ENCODE results near the gene EMP2. TPM values are rescaled to one million over a fixed set of nuclear protein-coding genes. Genes with fewer than 3 reads are reported as not detected.

The EMP2 gene
- 1,000 to 10,000 TPM in 1 of 6 donors, 100 to 1,000 TPM in 5; 261 to 1,020 (median 640) TPM for total RNA-seq

- 2 to 6% methylated on average over 13 to 62 of the region's 91 CpGs for WGBS, 2 donors
- DNase-seq = peak; percentile 86 to 96
- TF ChIP-seq CTCF (IDR thresholded peaks at IDR 0.05) (peak; percentile 42 to 91 (median 84)), POLR2A (IDR thresholded peaks at IDR 0.05) (peak in 3 of 4 donors; percentile 94 to 97 (median 96)), POLR2AphosphoS5 (IDR thresholded peaks at IDR 0.05) (peak; percentile 85 to 96), EP300 (IDR thresholded peaks at IDR 0.05) (peak in 2 of 4 donors; percentile 35 to 58)
Observed at GRCh38 chr16:10579965-10580882, at the start of gene EMP2. EMP2 (minus strand) TSS chr16:10580598; CDS start chr16:10547617, 32,981 bp downstream.

GRCh38 chr16:10629592-10629963, 49.2 kb upstream of the EMP2 start:
- H3K9me3 ChIP-seq = peaks cover 0 to under 1% (median 0%) of the 10 kb centered on the region in 4 donors
- no peaks in the 10 kb centered on the region for H3K27me3 ChIP-seq
- TF ChIP-seq POLR2AphosphoS5 (IDR thresholded peaks at IDR 0.05) (no peak), POLR2A (IDR thresholded peaks at IDR 0.05) (no peak), EP300 (IDR thresholded peaks at IDR 0.05) (no peak), CTCF (IDR thresholded peaks at IDR 0.05) (no peak)
- ATAC-seq (ENCODE audit: low FRiP score in 2 of 2) (no peak), DNase-seq (no peak)
- 75 to 76% methylated on average over 4 to 6 of the region's 6 CpGs for WGBS, 2 donors
- peaks cover 5 to 7% (median 6%) of the 10 kb centered on the region in 4 donors for H3K4me1 ChIP-seq
- H3K4me3 ChIP-seq = no peak overlapping the region
- no peaks in the 10 kb centered on the region for H3K36me3 ChIP-seq
- peak overlapping the region in 1 of 4 donors; percentile 35 for H3K27ac ChIP-seq

More at GRCh38 chr16:10579965-10580882, at the start of gene EMP2:
- peaks cover 30 to 57% (median 49%) of the 10 kb centered on the region in 4 donors for H3K4me1 ChIP-seq
- H3K27ac ChIP-seq = peak within 1 kb of the TSS; percentile 98 to 100 (median 99)
- no peaks in the 10 kb centered on the region for H3K27me3 ChIP-seq
- no peaks in the 10 kb centered on the region for H3K9me3 ChIP-seq
- H3K36me3 ChIP-seq = no peaks in the 10 kb centered on the region
- ATAC-seq (ENCODE audit: low FRiP score in 2 of 2) = peak; percentile 88 to 95
- H3K4me3 ChIP-seq = peak within 1 kb of the TSS; percentile 81 to 91 (median 85)

GRCh38 chr16:10625595-10626357, 45.4 kb upstream of the EMP2 start:
- DNase-seq = no peak
- no peak overlapping the region for H3K4me3 ChIP-seq
- 60 to 68% methylated on average over 12 of the region's 12 CpGs for WGBS, 2 donors
- H3K27me3 ChIP-seq = no peaks in the 10 kb centered on the region
- no peak for ATAC-seq (ENCODE audit: low FRiP score in 2 of 2)
- no peaks in the 10 kb centered on the region for H3K9me3 ChIP-seq
- TF ChIP-seq CTCF (IDR thresholded peaks at IDR 0.05) (no peak), EP300 (IDR thresholded peaks at IDR 0.05) (peak in 1 of 4 donors; percentile 69), POLR2A (IDR thresholded peaks at IDR 0.05) (no peak)
- H3K4me1 ChIP-seq = peaks cover 6 to 11% (median 8%) of the 10 kb centered on the region in 4 donors
- H3K36me3 ChIP-seq = no peaks in the 10 kb centered on the region
- H3K27ac ChIP-seq = peak overlapping the region in 3 of 4 donors; percentile 40 to 61 (median 40)

GRCh38 chr16:10624527-10624926, 44.1 kb upstream of the EMP2 start:
- Histone ChIP-seq H3K4me1 (peaks cover 6 to 17% (median 9%) of the 10 kb centered on the region in 4 donors), H3K4me3 (no peak overlapping the region), H3K27me3 (no peaks in the 10 kb centered on the region), H3K36me3 (no peaks in the 10 kb centered on the region), H3K27ac (no peak overlapping the region), H3K9me3 (no peaks in the 10 kb centered on the region)
- WGBS, 2 donors = 89 to 91% methylated on average over 5 to 6 of the region's 6 CpGs
- TF ChIP-seq POLR2A (IDR thresholded peaks at IDR 0.05) (no peak), POLR2AphosphoS5 (IDR thresholded peaks at IDR 0.05) (no peak), CTCF (IDR thresholded peaks at IDR 0.05) (no peak), EP300 (IDR thresholded peaks at IDR 0.05) (no peak)
- DNase-seq (no peak), ATAC-seq (ENCODE audit: low FRiP score in 2 of 2) (no peak)
